ENCODE results near the gene PITPNM3. TPM values are rescaled to one million over a fixed set of nuclear protein-coding genes. Genes with fewer than 3 reads are reported as not detected.

PITPNM3 gene
- total and polyA plus RNA-seq, 5 donors from 2014 or later = 0.12 to 0.20 TPM; not detected in 3

DNA sequence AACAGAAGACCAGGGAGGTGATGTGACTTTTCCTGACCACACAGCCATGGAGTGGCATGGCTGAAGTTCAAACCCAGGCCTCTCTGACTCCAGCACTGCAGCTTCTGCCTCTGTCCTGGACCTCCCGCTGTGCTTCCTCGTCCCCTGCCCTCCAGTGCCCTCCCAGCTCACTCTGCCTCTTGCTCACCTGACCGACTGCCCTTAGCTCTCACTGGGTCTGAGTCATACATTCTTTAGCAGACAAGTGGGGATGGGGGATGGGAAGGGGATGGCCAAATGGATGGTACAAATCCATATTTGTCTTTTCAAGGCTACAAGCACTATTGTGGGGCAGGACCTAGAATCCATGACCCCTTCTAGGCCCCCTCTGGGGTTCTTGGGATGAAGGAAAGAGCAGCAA is 33.0 kb downstream of the PITPNM3 start:
- Mint-ChIP-seq H3K9me3 (no peaks in the 10 kb centered on the region), H3K36me3 (no peaks in the 10 kb centered on the region), H3K27me3 (peaks cover 13% of the 10 kb centered on the region), H3K4me1 (peaks cover 0 to 5% (median 0%) of the 10 kb centered on the region in 4 donors), H3K4me3 (no peak overlapping the region), H3K27ac (no peak overlapping the region)
- no peak overlapping the region for H3K27ac ChIP-seq (ENCODE audit: insufficient read depth, low read length, poor library complexity, severe bottlenecking)
- H3K4me3 ChIP-seq (ENCODE audit: low read depth, low read length) = no peak overlapping the region
- no peaks in the 10 kb centered on the region for H3K27me3 ChIP-seq (ENCODE audit: control insufficient read depth, insufficient read depth, low read length)
- no peaks in the 10 kb centered on the region for H3K9me3 ChIP-seq (ENCODE audit: control insufficient read depth in 2 of 2, low read length in 2 of 2)
- DNase-seq (no peak), ATAC-seq (ENCODE audit: low read depth in 2 of 2) (no peak)
- no peaks in the 10 kb centered on the region for H3K36me3 ChIP-seq (ENCODE audit: control insufficient read depth, insufficient read depth, low read length)
- no peaks in the 10 kb centered on the region for H3K4me1 ChIP-seq (ENCODE audit: control insufficient read depth, insufficient read depth, low read length, poor library complexity, severe bottlenecking)

DNA sequence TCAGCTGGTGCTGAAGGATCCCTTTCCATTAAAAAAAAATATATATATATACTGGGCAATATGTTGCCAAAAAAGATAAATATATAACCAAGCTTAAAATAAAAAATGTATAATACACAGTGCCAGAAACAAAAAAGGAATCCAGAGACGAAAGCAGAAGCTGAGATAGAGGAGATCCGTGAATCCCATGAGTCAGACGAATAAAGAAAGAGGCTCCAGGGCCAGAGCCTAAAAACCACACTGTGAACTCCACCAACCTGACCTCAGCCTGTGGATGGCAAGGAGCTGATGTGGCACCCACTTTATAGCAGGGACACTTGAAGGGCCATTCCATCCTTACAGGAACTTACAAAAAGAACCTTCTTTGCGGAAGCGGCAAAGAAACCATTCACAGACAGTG is 34.8 kb downstream of the PITPNM3 start:
- Mint-ChIP-seq H3K4me3 (no peak overlapping the region), H3K9me3 (peaks cover 0 to 2% (median 0%) of the 10 kb centered on the region in 7 donors), H3K27ac (no peak overlapping the region), H3K27me3 (peaks cover 14% of the 10 kb centered on the region), H3K4me1 (peaks cover 0 to 5% (median 0%) of the 10 kb centered on the region in 4 donors), H3K36me3 (no peaks in the 10 kb centered on the region)
- no peaks in the 10 kb centered on the region for H3K36me3 ChIP-seq (ENCODE audit: control insufficient read depth, insufficient read depth, low read length)
- H3K4me3 ChIP-seq (ENCODE audit: low read depth, low read length) = no peak overlapping the region
- no peaks in the 10 kb centered on the region for H3K9me3 ChIP-seq (ENCODE audit: control insufficient read depth in 2 of 2, low read length in 2 of 2)
- ATAC-seq (ENCODE audit: low read depth in 2 of 2) (no peak), DNase-seq (no peak)
- H3K27ac ChIP-seq (ENCODE audit: insufficient read depth, low read length, poor library complexity, severe bottlenecking) = no peak overlapping the region
- no peaks in the 10 kb centered on the region for H3K4me1 ChIP-seq (ENCODE audit: control insufficient read depth, insufficient read depth, low read length, poor library complexity, severe bottlenecking)
- no peaks in the 10 kb centered on the region for H3K27me3 ChIP-seq (ENCODE audit: control insufficient read depth, insufficient read depth, low read length)

DNA sequence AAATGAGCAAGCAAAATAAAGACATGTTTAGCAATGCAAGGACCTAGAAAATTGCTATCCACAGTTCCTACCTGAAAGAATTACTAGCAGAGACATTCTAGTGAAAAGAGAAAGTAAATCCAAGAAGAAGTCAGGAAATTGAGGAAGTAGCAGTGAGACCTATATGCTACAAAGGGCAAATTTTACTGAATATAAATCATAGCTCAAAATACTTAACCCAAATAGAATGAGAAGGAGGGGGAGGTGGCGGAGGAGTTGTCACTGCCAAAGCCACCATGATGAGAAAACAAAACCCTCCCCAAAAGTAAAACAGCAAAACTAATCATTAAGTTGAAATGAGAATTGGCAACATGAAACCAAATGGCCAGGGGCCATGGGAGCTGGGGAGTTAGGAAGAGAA is 39.3 kb downstream of the PITPNM3 start:
- Histone ChIP-seq H3K4me3 (ENCODE audit: low read depth, low read length) (no peak overlapping the region), H3K36me3 (ENCODE audit: control insufficient read depth, insufficient read depth, low read length) (no peaks in the 10 kb centered on the region), H3K4me1 (ENCODE audit: control insufficient read depth, insufficient read depth, low read length, poor library complexity, severe bottlenecking) (no peaks in the 10 kb centered on the region), H3K27ac (ENCODE audit: insufficient read depth, low read length, poor library complexity, severe bottlenecking) (no peak overlapping the region), H3K27me3 (ENCODE audit: control insufficient read depth, insufficient read depth, low read length) (no peaks in the 10 kb centered on the region), H3K9me3 (ENCODE audit: control insufficient read depth in 2 of 2, low read length in 2 of 2) (no peaks in the 10 kb centered on the region)
- H3K9me3 Mint-ChIP-seq = peaks cover 0 to 2% (median 0%) of the 10 kb centered on the region in 7 donors
- peaks cover 0 to under 1% (median 0%) of the 10 kb centered on the region in 4 donors for H3K4me1 Mint-ChIP-seq
- no peak overlapping the region for H3K27ac Mint-ChIP-seq
- no peaks in the 10 kb centered on the region for H3K36me3 Mint-ChIP-seq
- no peak for DNase-seq
- ATAC-seq (ENCODE audit: low read depth in 2 of 2) = no peak
- no peak overlapping the region for H3K4me3 Mint-ChIP-seq
- H3K27me3 Mint-ChIP-seq = peaks cover 30% of the 10 kb centered on the region

DNA sequence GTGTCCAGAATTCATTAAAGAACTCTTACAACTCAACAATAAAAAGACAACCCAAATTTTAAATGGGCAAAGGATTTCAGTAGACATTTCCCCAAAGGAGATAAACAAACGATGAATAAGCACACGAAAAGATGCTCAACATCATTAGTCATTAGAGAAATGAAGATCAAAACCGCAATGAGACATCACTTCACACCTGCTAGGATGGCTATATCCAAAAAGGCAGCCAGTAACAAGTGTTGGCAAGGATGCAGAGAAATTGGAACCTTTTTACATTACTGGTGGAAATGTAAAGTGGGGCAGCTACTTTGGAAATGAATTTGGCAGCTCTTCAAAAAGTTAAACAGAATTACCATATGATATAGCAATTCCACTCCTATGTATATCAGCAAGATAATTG is 42.0 kb downstream of the PITPNM3 start:
- Histone ChIP-seq H3K27ac (ENCODE audit: insufficient read depth, low read length, poor library complexity, severe bottlenecking) (no peak overlapping the region), H3K9me3 (ENCODE audit: control insufficient read depth in 2 of 2, low read length in 2 of 2) (no peaks in the 10 kb centered on the region), H3K27me3 (ENCODE audit: control insufficient read depth, insufficient read depth, low read length) (no peaks in the 10 kb centered on the region), H3K4me1 (ENCODE audit: control insufficient read depth, insufficient read depth, low read length, poor library complexity, severe bottlenecking) (no peaks in the 10 kb centered on the region), H3K4me3 (ENCODE audit: low read depth, low read length) (no peak overlapping the region), H3K36me3 (ENCODE audit: control insufficient read depth, insufficient read depth, low read length) (no peaks in the 10 kb centered on the region)
- Mint-ChIP-seq H3K36me3 (no peaks in the 10 kb centered on the region), H3K27me3 (peaks cover 29% of the 10 kb centered on the region), H3K9me3 (peaks cover 0 to 2% (median 0%) of the 10 kb centered on the region in 7 donors), H3K27ac (no peak overlapping the region), H3K4me3 (no peak overlapping the region), H3K4me1 (no peaks in the 10 kb centered on the region)
- no peak for ATAC-seq (ENCODE audit: low read depth in 2 of 2)
- no peak for DNase-seq

DNA sequence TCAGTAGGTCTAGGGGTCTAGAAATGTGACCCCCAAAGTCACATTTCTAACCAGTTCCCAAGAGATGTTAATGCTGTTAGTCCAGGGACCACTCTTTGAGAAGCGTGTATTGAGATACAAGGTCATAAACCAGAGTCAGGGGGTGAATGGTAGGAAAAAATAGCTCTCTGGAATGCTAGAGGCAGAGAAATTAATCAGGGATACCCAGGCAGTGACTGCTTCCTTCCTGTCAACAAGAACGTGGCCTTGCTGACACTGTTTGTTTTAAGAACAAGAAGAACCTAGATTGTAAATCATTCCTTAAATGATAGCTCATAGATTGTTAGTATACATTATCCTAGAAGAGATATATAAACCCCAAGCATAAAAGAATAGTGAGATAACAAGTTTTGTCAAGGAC is 43.8 kb downstream of the PITPNM3 start:
- Histone ChIP-seq H3K9me3 (ENCODE audit: control insufficient read depth in 2 of 2, low read length in 2 of 2) (no peaks in the 10 kb centered on the region), H3K4me1 (ENCODE audit: control insufficient read depth, insufficient read depth, low read length, poor library complexity, severe bottlenecking) (no peaks in the 10 kb centered on the region), H3K36me3 (ENCODE audit: control insufficient read depth, insufficient read depth, low read length) (no peaks in the 10 kb centered on the region), H3K4me3 (ENCODE audit: low read depth, low read length) (no peak overlapping the region), H3K27ac (ENCODE audit: insufficient read depth, low read length, poor library complexity, severe bottlenecking) (no peak overlapping the region), H3K27me3 (ENCODE audit: control insufficient read depth, insufficient read depth, low read length) (no peaks in the 10 kb centered on the region)
- no peak for DNase-seq
- H3K27me3 Mint-ChIP-seq = peaks cover 22% of the 10 kb centered on the region
- H3K4me3 Mint-ChIP-seq = no peak overlapping the region
- no peak for ATAC-seq (ENCODE audit: low read depth in 2 of 2)
- peaks cover 0 to 2% (median 0%) of the 10 kb centered on the region in 7 donors for H3K9me3 Mint-ChIP-seq
- no peaks in the 10 kb centered on the region for H3K36me3 Mint-ChIP-seq
- H3K4me1 Mint-ChIP-seq = no peaks in the 10 kb centered on the region
- no peak overlapping the region for H3K27ac Mint-ChIP-seq

DNA sequence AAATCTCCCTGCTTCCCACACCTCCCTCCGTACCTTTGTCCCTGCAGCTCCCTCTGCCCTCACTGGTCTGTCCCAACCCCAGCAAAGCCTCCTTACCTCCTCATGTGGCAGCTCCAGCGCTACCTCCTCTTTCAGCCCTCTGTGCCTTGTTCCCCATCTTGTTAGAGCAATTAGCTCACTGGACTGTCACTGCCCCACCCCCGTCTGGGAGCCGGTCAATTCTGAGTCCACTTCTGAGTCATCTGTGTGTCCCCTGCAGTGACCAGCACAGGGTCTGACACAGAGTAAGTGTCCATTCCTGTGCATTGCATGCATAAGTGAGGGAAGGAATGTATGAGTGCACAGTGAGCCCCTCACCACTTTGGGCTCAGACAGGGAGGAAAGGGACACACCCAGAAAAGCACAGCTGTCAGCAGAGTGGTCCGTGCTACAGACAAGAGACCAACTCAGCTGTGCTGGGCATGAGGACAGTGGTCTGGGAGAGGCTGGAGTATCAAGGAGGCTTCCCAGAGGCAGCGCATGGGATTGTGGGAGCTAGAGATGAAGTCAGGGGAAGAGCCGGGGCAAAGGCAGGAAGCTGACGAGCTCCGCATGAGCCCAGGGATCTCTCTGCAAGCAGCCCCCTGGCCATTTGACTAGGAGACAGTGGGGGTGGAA is 45.9 kb downstream of the PITPNM3 start:
- Mint-ChIP-seq H3K4me1 (no peaks in the 10 kb centered on the region), H3K9me3 (no peaks in the 10 kb centered on the region), H3K36me3 (no peaks in the 10 kb centered on the region), H3K4me3 (no peak overlapping the region), H3K27me3 (peaks cover 16% of the 10 kb centered on the region), H3K27ac (no peak overlapping the region)
- Histone ChIP-seq H3K36me3 (ENCODE audit: control insufficient read depth, insufficient read depth, low read length) (no peaks in the 10 kb centered on the region), H3K4me1 (ENCODE audit: control insufficient read depth, insufficient read depth, low read length, poor library complexity, severe bottlenecking) (no peaks in the 10 kb centered on the region), H3K27me3 (ENCODE audit: control insufficient read depth, insufficient read depth, low read length) (no peaks in the 10 kb centered on the region), H3K9me3 (ENCODE audit: control insufficient read depth in 2 of 2, low read length in 2 of 2) (no peaks in the 10 kb centered on the region), H3K27ac (ENCODE audit: insufficient read depth, low read length, poor library complexity, severe bottlenecking) (no peak overlapping the region), H3K4me3 (ENCODE audit: low read depth, low read length) (no peak overlapping the region)
- ATAC-seq (ENCODE audit: low read depth in 2 of 2) (no peak), DNase-seq (no peak)

DNA sequence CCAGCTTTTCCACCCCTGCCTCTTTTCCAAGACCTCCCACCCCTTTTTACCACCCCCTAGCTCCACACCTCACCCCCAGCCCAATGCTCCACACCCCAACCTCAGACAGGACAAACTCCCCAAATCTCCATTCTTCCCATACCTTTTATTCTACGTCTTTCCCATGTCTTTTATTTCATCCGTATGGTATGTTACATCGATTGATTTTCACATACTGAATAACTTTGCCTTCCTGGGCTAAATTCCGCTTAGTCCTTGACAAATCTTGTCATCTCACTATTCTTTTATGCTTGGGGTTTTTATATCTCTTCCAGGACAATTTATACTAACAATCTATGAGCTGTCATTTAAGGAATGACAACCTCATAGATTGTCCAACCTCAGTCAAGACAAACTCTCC is 46.4 kb downstream of the PITPNM3 start:
- no peaks in the 10 kb centered on the region for H3K9me3 ChIP-seq (ENCODE audit: control insufficient read depth in 2 of 2, low read length in 2 of 2)
- no peaks in the 10 kb centered on the region for H3K27me3 ChIP-seq (ENCODE audit: control insufficient read depth, insufficient read depth, low read length)
- DNase-seq = no peak
- no peak overlapping the region for H3K4me3 ChIP-seq (ENCODE audit: low read depth, low read length)
- H3K27ac ChIP-seq (ENCODE audit: insufficient read depth, low read length, poor library complexity, severe bottlenecking) = no peak overlapping the region
- no peaks in the 10 kb centered on the region for H3K36me3 ChIP-seq (ENCODE audit: control insufficient read depth, insufficient read depth, low read length)
- ATAC-seq (ENCODE audit: low read depth in 2 of 2) = no peak
- Mint-ChIP-seq H3K27ac (no peak overlapping the region), H3K27me3 (peaks cover 15% of the 10 kb centered on the region), H3K4me1 (no peaks in the 10 kb centered on the region), H3K36me3 (no peaks in the 10 kb centered on the region), H3K9me3 (no peaks in the 10 kb centered on the region), H3K4me3 (no peak overlapping the region)
- no peaks in the 10 kb centered on the region for H3K4me1 ChIP-seq (ENCODE audit: control insufficient read depth, insufficient read depth, low read length, poor library complexity, severe bottlenecking)

DNA sequence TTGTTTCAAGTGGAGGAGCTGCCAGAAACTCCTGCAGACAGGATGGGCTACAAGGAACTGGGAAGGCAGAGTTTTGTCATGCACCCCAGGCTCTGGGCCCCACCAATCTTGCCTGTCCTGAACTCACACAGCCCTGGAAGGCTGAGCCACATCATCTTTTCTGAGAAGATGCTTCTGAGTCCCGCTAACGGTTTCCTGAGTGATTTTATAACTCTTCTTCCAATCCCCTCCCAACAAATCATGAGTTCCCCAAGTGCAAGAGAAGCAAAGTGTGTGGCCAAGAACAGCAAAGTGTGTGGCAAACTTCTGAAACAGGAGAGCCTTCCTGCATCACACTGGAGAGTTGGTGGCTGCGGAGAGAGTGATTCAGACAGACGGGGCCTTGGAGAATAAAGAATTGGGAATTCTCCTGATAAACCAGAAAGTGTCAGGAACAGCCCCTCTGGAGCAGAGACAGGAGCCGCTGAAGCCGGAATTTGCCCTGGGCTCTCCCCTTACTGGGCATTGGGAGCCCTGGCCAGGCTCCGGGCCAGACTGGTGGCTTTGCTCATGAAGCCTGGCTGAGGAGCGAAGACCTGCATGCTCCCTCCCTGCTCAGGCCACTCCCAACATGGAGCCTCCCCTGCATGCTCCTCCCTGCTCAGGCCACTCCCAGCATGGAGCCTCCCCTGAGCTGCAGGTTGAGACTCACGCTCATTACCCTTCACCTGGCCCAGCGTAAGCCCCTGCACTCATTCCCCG is 47.2 kb downstream of the PITPNM3 start:
- Mint-ChIP-seq H3K4me1 (no peaks in the 10 kb centered on the region), H3K9me3 (no peaks in the 10 kb centered on the region), H3K36me3 (peaks cover 1% of the 10 kb centered on the region), H3K4me3 (no peak overlapping the region), H3K27me3 (peaks cover 17% of the 10 kb centered on the region), H3K27ac (no peak overlapping the region)
- H3K4me3 ChIP-seq (ENCODE audit: low read depth, low read length) = no peak overlapping the region
- no peak overlapping the region for H3K27ac ChIP-seq (ENCODE audit: insufficient read depth, low read length, poor library complexity, severe bottlenecking)
- no peaks in the 10 kb centered on the region for H3K36me3 ChIP-seq (ENCODE audit: control insufficient read depth, insufficient read depth, low read length)
- no peaks in the 10 kb centered on the region for H3K9me3 ChIP-seq (ENCODE audit: control insufficient read depth in 2 of 2, low read length in 2 of 2)
- no peaks in the 10 kb centered on the region for H3K27me3 ChIP-seq (ENCODE audit: control insufficient read depth, insufficient read depth, low read length)
- DNase-seq (no peak), ATAC-seq (ENCODE audit: low read depth in 2 of 2) (no peak)
- no peaks in the 10 kb centered on the region for H3K4me1 ChIP-seq (ENCODE audit: control insufficient read depth, insufficient read depth, low read length, poor library complexity, severe bottlenecking)

All from CD4-positive, CD25-positive, alpha-beta regulatory T cell (primary cell).